ENCODE measurements around the gene FIGNL2.

FIGNL2 gene

GRCh38 chr12:51841727-51842126 lies 6.8 kb downstream of the FIGNL2 start:
- TF ChIP-seq, protein P1, sequence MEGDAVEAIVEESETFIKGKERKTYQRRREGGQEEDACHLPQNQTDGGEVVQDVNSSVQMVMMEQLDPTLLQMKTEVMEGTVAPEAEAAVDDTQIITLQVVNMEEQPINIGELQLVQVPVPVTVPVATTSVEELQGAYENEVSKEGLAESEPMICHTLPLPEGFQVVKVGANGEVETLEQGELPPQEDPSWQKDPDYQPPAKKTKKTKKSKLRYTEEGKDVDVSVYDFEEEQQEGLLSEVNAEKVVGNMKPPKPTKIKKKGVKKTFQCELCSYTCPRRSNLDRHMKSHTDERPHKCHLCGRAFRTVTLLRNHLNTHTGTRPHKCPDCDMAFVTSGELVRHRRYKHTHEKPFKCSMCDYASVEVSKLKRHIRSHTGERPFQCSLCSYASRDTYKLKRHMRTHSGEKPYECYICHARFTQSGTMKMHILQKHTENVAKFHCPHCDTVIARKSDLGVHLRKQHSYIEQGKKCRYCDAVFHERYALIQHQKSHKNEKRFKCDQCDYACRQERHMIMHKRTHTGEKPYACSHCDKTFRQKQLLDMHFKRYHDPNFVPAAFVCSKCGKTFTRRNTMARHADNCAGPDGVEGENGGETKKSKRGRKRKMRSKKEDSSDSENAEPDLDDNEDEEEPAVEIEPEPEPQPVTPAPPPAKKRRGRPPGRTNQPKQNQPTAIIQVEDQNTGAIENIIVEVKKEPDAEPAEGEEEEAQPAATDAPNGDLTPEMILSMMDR (IDR thresholded peaks at IDR 0.05; ENCODE audit: insufficient read depth, low read depth, low read length, missing control alignments), result no peak
- DNase-seq (ENCODE audit: low read depth), result no peak

GRCh38 chr12:51840966-51841365 lies 7.6 kb downstream of the FIGNL2 start:
- H3K4me3 ChIP-seq (ENCODE audit: low read length), result no peak overlapping the region
- DNase-seq (ENCODE audit: low read depth), result no peak
- TF ChIP-seq, protein P1 (IDR thresholded peaks at IDR 0.05; ENCODE audit: insufficient read depth, low read depth, low read length, missing control alignments), result no peak

More at GRCh38 chr12:51841727-51842126, 6.8 kb downstream of the FIGNL2 start:
- no peak overlapping the region for H3K4me3 ChIP-seq (ENCODE audit: low read length)

DNA sequence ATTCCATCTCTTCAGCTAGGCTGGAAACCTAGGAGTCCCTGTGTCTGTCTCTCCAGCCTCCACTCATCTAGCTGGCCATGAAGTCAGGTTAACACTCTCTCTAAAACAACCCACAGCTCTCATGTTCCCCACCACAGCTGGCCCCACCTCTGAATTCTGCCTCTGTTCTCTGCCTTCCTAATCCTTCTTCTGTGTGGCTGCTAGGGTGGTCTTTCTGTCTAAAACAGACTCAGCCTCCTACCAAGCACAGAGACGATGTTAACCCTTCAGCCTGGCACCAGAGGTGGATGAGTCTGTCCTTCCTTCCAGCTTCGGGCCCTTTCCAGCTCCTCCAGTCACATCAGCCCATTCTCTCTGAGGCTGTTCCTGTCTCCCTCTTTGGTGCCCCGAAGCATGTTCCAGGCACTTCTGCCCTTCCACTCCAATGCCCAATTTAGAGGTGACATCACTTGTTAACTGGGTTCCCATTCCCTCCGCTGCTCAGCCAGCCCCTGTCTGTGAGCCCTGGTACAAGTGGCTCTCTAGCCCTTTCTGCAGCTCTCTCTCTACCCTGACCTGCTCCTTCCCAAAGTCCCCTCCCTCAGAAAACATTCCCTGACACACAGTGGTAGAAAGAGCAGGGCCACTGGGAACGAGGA lies 9.1 kb downstream of the FIGNL2 start:
- DNase-seq (ENCODE audit: low read depth), result no peak
- TF ChIP-seq, protein P1 (IDR thresholded peaks at IDR 0.05; ENCODE audit: insufficient read depth, low read depth, low read length, missing control alignments), result no peak
- H3K4me3 ChIP-seq (ENCODE audit: low read length), result no peak overlapping the region

DNA sequence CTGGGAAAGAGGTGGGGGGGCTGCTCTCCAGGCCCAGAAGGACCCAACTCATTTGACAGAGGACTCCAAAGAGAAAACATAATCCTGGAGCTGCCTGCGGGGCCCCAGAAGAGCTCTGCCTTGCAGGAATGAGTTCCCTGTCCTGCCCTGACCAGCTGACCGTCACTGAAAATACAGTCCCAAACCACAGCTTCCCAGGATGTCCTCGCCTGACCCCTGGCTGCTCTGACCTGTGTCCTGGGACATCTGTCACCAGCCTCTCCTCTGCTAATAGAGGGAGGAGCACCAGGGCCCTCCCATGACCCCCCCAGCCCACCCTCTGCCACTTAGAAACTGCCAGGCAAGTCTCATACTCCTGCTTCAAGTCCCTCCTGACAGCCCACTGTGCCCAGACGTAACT lies 9.8 kb downstream of the FIGNL2 start:
- TF ChIP-seq, protein P1 (IDR thresholded peaks at IDR 0.05; ENCODE audit: insufficient read depth, low read depth, low read length, missing control alignments), result no peak
- DNase-seq (ENCODE audit: low read depth), result no peak
- H3K4me3 ChIP-seq (ENCODE audit: low read length), result no peak overlapping the region

DNA sequence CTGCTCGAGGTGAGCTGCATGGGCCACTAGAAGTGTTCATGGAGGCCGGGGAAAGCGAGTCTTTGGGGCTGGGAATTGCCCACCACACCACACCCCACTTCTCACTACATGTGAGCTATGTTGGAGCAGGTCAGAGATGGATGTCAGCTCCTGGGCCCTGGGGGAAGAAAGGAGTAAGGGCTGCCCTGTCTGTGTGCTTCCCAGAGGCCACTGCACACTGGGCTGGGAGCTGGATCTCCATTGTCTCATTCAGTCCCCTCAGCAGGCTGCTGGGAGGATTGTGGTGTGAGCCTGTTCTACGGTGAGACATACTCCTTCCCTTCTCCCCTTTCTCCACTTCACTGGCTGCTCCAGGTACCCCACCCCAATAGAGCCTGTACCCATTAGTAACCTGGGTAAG lies 10.5 kb downstream of the FIGNL2 start:
- TF ChIP-seq, protein P1 (IDR thresholded peaks at IDR 0.05; ENCODE audit: insufficient read depth, low read depth, low read length, missing control alignments), result no peak
- H3K4me3 ChIP-seq (ENCODE audit: low read length), result no peak overlapping the region
- no peak for DNase-seq (ENCODE audit: low read depth)

DNA sequence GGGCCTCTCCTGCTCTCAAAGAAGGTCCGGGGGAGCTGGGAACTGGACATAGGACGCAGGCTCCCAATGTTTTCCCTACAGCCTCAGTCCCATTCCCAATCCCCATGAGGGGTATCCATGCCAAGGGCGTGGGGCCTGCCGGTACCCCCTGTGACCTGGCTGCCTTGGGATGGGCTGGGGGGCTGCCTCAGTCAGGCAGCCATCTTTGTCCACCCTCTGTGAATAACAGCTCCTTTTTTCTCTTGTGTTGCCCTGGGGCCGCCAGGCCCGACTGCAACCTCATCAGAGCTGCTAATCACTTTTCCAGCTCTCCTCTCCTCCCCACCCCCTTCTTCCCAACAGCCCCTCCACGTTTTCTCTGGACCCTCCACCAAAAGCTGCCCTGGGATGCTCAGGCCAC lies 11.2 kb downstream of the FIGNL2 start:
- TF ChIP-seq, protein P1 (IDR thresholded peaks at IDR 0.05; ENCODE audit: insufficient read depth, low read depth, low read length, missing control alignments), result no peak
- no peak for DNase-seq (ENCODE audit: low read depth)
- H3K4me3 ChIP-seq (ENCODE audit: low read length), result no peak overlapping the region

DNA sequence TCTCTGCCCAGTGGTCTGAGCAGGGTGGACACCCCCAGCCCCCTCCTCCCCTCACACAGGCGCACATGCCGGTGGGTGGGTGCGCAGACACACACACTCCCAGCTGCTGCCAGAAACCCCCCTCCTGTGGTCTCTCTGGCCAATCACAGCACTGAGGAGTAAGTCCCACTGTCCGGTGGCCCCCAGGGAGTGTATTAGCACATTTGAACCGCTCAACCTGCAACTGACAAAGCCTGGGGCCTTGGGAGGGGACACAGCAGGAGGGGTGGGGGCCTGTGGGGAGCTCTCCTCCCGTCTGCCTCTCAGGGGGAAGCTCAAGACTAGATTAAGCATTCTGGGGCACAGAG lies 11.7 kb downstream of the FIGNL2 start:
- no peak for DNase-seq (ENCODE audit: low read depth)
- TF ChIP-seq, protein P1 (IDR thresholded peaks at IDR 0.05; ENCODE audit: insufficient read depth, low read depth, low read length, missing control alignments), result no peak
- no peak overlapping the region for H3K4me3 ChIP-seq (ENCODE audit: low read length)

Data from epithelial cell of esophagus (primary cell).